GM23338 (cell line): ENCODE measurements around the gene QSOX1. TPM values are rescaled to one million over a fixed set of nuclear protein-coding genes. Genes with fewer than 3 reads are reported as not detected.
A peak's percentile ranks its signal among the peaks of the same experiment; 100 is the strongest.

Source experiments
- ATAC-seq: fragments of 200-7000 bp; cut with Tn5 transposase; 3 replicates; pipeline ENCODE4 v1.9.1; 2020
- DNase-seq: peaks from one replicate; pipeline ENCODE4 v3.0.0-alpha.2; 2015; ENCODE audit warnings: low spot score
- H2AFZ ChIP-seq: fragments of 200-600 bp; sonication (generic); 2 replicates; pipeline ENCODE4 v1.8.0; 2016; ENCODE audit warnings: antibody characterized with exemption, mild to moderate bottlenecking, moderate library complexity
- H3F3A ChIP-seq: fragments of 200-600 bp; sonication (generic); replicated peaks from 2 replicates; pipeline ENCODE4 v1.8.0; 2017; ENCODE audit warnings: antibody characterized with exemption, mixed run types, low read depth
- H3K27ac ChIP-seq: fragments of 200-600 bp; sonication (generic); 2 replicates; pipeline ENCODE4 v1.6.1; 2016; ENCODE audit warnings: low read depth
- H3K27me3 ChIP-seq: fragments of 200-600 bp; sonication (generic); 2 replicates; pipeline ENCODE4 v1.8.0; 2016; ENCODE audit warnings: mild to moderate bottlenecking, mixed run types, moderate library complexity; ENCODE audit not compliant: insufficient read depth
- H3K36me3 ChIP-seq: fragments of 200-600 bp; sonication (generic); 2 replicates; pipeline ENCODE4 v1.8.0; 2016; ENCODE audit warnings: mild to moderate bottlenecking; ENCODE audit not compliant: insufficient read depth
- H3K4me1 ChIP-seq: fragments of 200-600 bp; sonication (generic); 2 replicates; pipeline ENCODE4 v1.8.0; 2016; ENCODE audit warnings: mild to moderate bottlenecking, moderate library complexity; ENCODE audit not compliant: insufficient read depth
- H3K4me2 ChIP-seq: fragments of 200-600 bp; sonication (generic); 2 replicates; pipeline ENCODE4 v1.7.1; 2017; ENCODE audit warnings: mixed run types
- H3K4me3 ChIP-seq: fragments of 200-600 bp; sonication (generic); 2 replicates; pipeline ENCODE4 v1.6.1; 2016; ENCODE audit warnings: mixed run types
- H3K79me2 ChIP-seq: fragments of 200-600 bp; sonication (generic); replicated peaks from 2 replicates; pipeline ENCODE4 v1.8.0; 2017; ENCODE audit warnings: mild to moderate bottlenecking; ENCODE audit not compliant: insufficient read depth
- H3K9me2 ChIP-seq: fragments of 200-600 bp; sonication (generic); 2 replicates; pipeline ENCODE4 v1.8.0; 2017; ENCODE audit not compliant: insufficient read depth
- H4K20me1 ChIP-seq: fragments of 200-600 bp; sonication (generic); replicated peaks from 2 replicates; pipeline ENCODE4 v1.8.0; 2017; ENCODE audit warnings: mild to moderate bottlenecking; ENCODE audit not compliant: insufficient read depth
- H3K27ac Mint-ChIP-seq: 2 replicates; pipeline ENCODE4 v1.8.0; 2020; ENCODE audit warnings: inconsistent platforms, mild to moderate bottlenecking, moderate library complexity, mixed read lengths
- H3K27me3 Mint-ChIP-seq: 3 replicates; pipeline ENCODE4 v1.8.0; 2022; ENCODE audit warnings: low read depth, mild to moderate bottlenecking, moderate library complexity, mixed read lengths, inconsistent platforms; ENCODE audit not compliant: insufficient read depth, poor library complexity
- H3K36me3 Mint-ChIP-seq: 3 replicates; pipeline ENCODE4 v1.8.0; 2021; ENCODE audit warnings: low read depth, mild to moderate bottlenecking, inconsistent platforms, moderate library complexity, mixed read lengths
- H3K4me1 Mint-ChIP-seq: 3 replicates; pipeline ENCODE4 v1.8.0; 2020; ENCODE audit warnings: mild to moderate bottlenecking, inconsistent platforms, mixed read lengths
- H3K4me3 Mint-ChIP-seq: 3 replicates; pipeline ENCODE4 v1.8.0; 2021; ENCODE audit warnings: moderate library complexity, mild to moderate bottlenecking, inconsistent platforms, mixed read lengths
- H3K9me3 Mint-ChIP-seq: 3 replicates; pipeline ENCODE4 v1.8.0; 2020; ENCODE audit warnings: moderate library complexity, mild to moderate bottlenecking, inconsistent platforms, mixed read lengths
- CREB1 ChIP-seq: fragments of 250-450 bp; sonication (Bioruptor Pico); IDR thresholded peaks from 2 replicates; pipeline ENCODE4 v1.5.0; 2020; ENCODE audit warnings: low read depth, mild to moderate bottlenecking, moderate library complexity
- NANOG ChIP-seq: IDR thresholded peaks from 2 replicates; pipeline ENCODE4 v1.6.1; 2016; ENCODE audit warnings: antibody characterized with exemption, borderline replicate concordance
- POLR2AphosphoS5 ChIP-seq: IDR thresholded peaks from 2 replicates; pipeline ENCODE4 v1.6.1; 2016; ENCODE audit warnings: antibody characterized with exemption, low read depth
- STAT1 ChIP-seq: IDR thresholded peaks from one replicate; pipeline ENCODE4 v1.6.1; 2016; ENCODE audit warnings: antibody characterized with exemption; ENCODE audit not compliant: unreplicated experiment
- ZNF114 ChIP-seq: fragments of 250-450 bp; sonication (Bioruptor Pico); IDR thresholded peaks from 2 replicates; pipeline ENCODE4 v1.5.0; 2020; ENCODE audit warnings: mild to moderate bottlenecking, moderate library complexity
- polyA plus RNA-seq: library from polyadenylated mRNA; unstranded; fragments of >200 nt; fragmentation: Nextera tagmentation; extraction: Ambion mirVana; gene quantifications from 2 replicates; pipeline ENCODE4 v1.2.1, GENCODE V29; 2016
- total RNA-seq: library from RNA; depleted of rRNA; stranded (reverse); fragments of >200 nt; shearing (Covaris generic); gene quantifications from 2 replicates; pipeline ENCODE4 v1.2.3, GENCODE V29; 2014
- TF ChIP-seq, protein P1 (sequence below): fragments of 250-450 bp; sonication (Bioruptor Pico); IDR thresholded peaks from 2 replicates; pipeline ENCODE4 v1.5.0; 2020; ENCODE audit warnings: mild to moderate bottlenecking, moderate library complexity

Gene QSOX1
- total and polyA plus RNA-seq, 2 experiments from 2014 or later = 47.8 to 119 TPM

DNA sequence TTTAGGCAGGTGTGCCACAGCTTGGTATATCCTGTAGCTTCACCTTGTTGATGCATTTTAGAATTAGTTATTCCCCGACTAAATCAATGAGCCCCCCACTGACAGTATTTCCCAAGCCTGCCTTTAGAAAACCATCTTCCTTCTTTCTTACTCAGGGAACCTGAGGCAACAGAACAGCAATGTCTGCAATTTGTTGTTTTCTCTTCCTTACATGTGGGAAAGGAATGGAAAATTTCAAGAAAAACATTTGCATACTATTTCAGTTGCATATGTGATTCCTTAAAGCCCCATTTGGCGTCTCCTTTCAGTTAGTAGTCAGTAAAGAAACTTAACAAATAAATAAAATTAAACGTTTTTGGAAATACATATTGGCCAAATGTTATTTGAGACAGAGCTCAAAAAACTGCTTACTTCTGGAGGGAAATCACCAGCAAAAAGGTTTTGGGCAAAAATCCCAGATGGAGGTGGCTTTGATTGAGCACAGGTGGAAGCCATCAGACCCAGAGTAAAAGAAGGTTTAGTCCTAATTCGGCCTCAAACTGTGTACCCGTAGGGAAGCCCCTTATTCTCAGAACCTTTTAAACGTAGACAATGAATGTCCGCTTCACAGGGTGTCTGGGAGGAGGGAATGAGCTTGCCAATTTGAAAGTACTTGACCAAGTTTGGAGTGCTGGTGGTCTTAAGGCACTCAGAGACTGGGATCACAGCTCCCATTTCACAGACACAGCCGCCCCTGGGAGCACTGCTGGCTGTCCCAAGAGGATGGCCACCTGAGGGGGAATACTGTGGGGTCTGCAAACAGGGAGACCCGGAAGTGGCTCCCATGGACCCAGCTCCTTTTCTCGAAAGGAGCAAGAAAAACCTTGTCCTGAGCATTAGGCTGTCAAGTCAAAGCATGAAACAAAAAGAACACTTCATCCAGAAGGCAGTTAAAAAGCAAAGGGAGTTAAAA is 84.8 kb downstream of the QSOX1 start:
- peak overlapping the region; percentile 77 for H3K4me3 Mint-ChIP-seq
- no peaks in the 10 kb centered on the region for H3K36me3 Mint-ChIP-seq
- Histone ChIP-seq H3K79me2 (no peaks in the 10 kb centered on the region), H3K4me3 (peak overlapping the region; percentile 62), H3K27ac (peak overlapping the region; percentile 83), H3K9me2 (no peaks in the 10 kb centered on the region), H3K4me1 (peaks cover 61% of the 10 kb centered on the region), H2AFZ (no peak overlapping the region), H3F3A (peaks cover 24% of the 10 kb centered on the region), H3K36me3 (no peaks in the 10 kb centered on the region), H3K4me2 (peak overlapping the region; percentile 100), H4K20me1 (no peaks in the 10 kb centered on the region), H3K27me3 (peaks cover 43% of the 10 kb centered on the region)
- peak overlapping the region; percentile 90 for H3K27ac Mint-ChIP-seq
- no peaks in the 10 kb centered on the region for H3K9me3 Mint-ChIP-seq
- DNase-seq = peak; percentile 68
- peaks cover 45% of the 10 kb centered on the region for H3K27me3 Mint-ChIP-seq
- H3K4me1 Mint-ChIP-seq = peaks cover 79% of the 10 kb centered on the region
- peak; percentile 23 for ATAC-seq
- no peak for TF ChIP-seq ZNF114 (CRISPR knock-in tag)
- TF ChIP-seq CREB1 (CRISPR knock-in tag) = 0 out of 2 replicates have a peak, but pooled peaks have one; percentile 10
- TF ChIP-seq, protein P1, sequence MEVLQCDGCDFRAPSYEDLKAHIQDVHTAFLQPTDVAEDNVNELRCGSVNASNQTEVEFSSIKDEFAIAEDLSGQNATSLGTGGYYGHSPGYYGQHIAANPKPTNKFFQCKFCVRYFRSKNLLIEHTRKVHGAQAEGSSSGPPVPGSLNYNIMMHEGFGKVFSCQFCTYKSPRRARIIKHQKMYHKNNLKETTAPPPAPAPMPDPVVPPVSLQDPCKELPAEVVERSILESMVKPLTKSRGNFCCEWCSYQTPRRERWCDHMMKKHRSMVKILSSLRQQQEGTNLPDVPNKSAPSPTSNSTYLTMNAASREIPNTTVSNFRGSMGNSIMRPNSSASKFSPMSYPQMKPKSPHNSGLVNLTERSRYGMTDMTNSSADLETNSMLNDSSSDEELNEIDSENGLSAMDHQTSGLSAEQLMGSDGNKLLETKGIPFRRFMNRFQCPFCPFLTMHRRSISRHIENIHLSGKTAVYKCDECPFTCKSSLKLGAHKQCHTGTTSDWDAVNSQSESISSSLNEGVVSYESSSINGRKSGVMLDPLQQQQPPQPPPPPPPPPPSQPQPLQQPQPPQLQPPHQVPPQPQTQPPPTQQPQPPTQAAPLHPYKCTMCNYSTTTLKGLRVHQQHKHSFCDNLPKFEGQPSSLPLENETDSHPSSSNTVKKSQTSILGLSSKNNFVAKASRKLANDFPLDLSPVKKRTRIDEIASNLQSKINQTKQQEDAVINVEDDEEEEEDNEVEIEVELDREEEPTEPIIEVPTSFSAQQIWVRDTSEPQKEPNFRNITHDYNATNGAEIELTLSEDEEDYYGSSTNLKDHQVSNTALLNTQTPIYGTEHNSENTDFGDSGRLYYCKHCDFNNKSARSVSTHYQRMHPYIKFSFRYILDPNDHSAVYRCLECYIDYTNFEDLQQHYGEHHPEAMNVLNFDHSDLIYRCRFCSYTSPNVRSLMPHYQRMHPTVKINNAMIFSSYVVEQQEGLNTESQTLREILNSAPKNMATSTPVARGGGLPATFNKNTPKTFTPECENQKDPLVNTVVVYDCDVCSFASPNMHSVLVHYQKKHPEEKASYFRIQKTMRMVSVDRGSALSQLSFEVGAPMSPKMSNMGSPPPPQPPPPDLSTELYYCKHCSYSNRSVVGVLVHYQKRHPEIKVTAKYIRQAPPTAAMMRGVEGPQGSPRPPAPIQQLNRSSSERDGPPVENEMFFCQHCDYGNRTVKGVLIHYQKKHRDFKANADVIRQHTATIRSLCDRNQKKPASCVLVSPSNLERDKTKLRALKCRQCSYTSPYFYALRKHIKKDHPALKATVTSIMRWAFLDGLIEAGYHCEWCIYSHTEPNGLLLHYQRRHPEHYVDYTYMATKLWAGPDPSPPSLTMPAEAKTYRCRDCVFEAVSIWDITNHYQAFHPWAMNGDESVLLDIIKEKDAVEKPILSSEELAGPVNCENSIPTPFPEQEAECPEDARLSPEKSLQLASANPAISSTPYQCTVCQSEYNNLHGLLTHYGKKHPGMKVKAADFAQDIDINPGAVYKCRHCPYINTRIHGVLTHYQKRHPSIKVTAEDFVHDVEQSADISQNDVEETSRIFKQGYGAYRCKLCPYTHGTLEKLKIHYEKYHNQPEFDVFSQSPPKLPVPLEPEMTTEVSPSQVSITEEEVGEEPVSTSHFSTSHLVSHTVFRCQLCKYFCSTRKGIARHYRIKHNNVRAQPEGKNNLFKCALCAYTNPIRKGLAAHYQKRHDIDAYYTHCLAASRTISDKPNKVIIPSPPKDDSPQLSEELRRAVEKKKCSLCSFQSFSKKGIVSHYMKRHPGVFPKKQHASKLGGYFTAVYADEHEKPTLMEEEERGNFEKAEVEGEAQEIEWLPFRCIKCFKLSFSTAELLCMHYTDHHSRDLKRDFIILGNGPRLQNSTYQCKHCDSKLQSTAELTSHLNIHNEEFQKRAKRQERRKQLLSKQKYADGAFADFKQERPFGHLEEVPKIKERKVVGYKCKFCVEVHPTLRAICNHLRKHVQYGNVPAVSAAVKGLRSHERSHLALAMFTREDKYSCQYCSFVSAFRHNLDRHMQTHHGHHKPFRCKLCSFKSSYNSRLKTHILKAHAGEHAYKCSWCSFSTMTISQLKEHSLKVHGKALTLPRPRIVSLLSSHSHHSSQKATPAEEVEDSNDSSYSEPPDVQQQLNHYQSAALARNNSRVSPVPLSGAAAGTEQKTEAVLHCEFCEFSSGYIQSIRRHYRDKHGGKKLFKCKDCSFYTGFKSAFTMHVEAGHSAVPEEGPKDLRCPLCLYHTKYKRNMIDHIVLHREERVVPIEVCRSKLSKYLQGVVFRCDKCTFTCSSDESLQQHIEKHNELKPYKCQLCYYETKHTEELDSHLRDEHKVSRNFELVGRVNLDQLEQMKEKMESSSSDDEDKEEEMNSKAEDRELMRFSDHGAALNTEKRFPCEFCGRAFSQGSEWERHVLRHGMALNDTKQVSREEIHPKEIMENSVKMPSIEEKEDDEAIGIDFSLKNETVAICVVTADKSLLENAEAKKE (CRISPR knock-in tag) = no peak
- TF ChIP-seq NANOG = peak; percentile 58; the same call in 1 of the 2 replicates
- no peak for TF ChIP-seq STAT1
- 0 out of 2 replicates have a peak, but pooled peaks have one; percentile 16 for TF ChIP-seq POLR2AphosphoS5
